Fibroblast of the aortic adventitia (primary cell): ENCODE measurements around the gene SH2D3A. TPM values are rescaled to one million over a fixed set of nuclear protein-coding genes. Genes with fewer than 3 reads are reported as not detected.

Source experiments
- DNase-seq: peaks from one replicate; pipeline ENCODE4 v3.0.0-alpha.2; 2010; ENCODE audit warnings: low read depth
- H3K4me3 ChIP-seq: 2 replicates; pipeline ENCODE4 v1.5.1; 2011; ENCODE audit warnings: low read depth, mild to moderate bottlenecking, control low read depth, low read length, moderate library complexity
- CTCF ChIP-seq: IDR thresholded peaks from 2 replicates; pipeline ENCODE4 v1.5.1; 2011; ENCODE audit warnings: mild to moderate bottlenecking, low read length, control low read depth, inconsistent platforms; ENCODE audit not compliant: insufficient read depth
- total RNA-seq: library from RNA; depleted of rRNA; stranded (reverse); fragments of >200 nt; gene quantifications from 2 replicates; pipeline ENCODE4 v1.2.3, GENCODE V29; 2012; ENCODE audit warnings: low replicate concordance

The SH2D3A gene
- total RNA-seq, 1 donor: not detected

DNA sequence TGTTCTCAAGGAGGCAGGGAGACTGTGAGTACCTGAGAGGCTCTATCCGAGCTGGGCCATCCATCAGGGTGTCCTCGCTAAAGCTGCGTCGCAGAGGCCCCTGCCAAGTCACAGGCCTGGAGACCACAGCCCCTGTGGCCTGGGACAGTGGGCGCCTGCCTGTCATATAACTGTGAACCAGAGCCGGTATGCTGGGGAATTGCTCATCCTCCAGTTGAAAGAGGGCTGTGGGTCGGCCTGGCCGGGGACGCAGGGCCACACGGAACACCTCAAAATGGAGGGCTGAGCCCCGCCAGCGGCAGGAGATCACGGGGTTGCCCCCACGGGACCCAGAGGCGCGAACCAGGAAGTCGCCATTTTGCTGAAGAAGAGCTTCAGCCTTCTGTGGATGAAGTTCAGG lies 6.6 kb downstream of the SH2D3A start:
- no peak for DNase-seq
- no peak for TF ChIP-seq CTCF
- no peak overlapping the region for H3K4me3 ChIP-seq

GRCh38 chr19:6754653-6755463 lies 12.4 kb downstream of the SH2D3A start:
- no peak overlapping the region for H3K4me3 ChIP-seq
- no peak for TF ChIP-seq CTCF
- no peak for DNase-seq

DNA sequence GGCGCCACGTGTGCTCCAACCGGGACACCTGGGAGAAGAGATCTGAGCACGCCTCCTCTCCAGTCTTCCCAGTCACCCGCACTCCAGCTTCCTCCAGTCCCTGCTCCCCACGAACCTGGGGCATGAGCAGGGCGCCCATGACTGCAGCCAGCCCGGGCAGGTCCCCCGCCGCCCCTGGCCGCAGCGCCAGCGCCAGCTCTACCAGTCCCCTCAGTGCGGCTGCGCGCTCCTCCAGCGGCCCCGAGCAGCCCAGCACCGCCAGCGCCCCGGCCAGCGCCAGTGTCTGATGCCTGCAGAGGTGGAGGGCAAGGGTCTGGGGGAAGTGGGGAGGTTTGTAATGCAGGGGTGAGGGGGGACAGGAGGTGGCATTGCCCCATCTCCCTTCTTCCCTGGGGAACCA lies 13.1 kb downstream of the SH2D3A start:
- no peak for TF ChIP-seq CTCF
- no peak overlapping the region for H3K4me3 ChIP-seq
- no peak for DNase-seq

DNA sequence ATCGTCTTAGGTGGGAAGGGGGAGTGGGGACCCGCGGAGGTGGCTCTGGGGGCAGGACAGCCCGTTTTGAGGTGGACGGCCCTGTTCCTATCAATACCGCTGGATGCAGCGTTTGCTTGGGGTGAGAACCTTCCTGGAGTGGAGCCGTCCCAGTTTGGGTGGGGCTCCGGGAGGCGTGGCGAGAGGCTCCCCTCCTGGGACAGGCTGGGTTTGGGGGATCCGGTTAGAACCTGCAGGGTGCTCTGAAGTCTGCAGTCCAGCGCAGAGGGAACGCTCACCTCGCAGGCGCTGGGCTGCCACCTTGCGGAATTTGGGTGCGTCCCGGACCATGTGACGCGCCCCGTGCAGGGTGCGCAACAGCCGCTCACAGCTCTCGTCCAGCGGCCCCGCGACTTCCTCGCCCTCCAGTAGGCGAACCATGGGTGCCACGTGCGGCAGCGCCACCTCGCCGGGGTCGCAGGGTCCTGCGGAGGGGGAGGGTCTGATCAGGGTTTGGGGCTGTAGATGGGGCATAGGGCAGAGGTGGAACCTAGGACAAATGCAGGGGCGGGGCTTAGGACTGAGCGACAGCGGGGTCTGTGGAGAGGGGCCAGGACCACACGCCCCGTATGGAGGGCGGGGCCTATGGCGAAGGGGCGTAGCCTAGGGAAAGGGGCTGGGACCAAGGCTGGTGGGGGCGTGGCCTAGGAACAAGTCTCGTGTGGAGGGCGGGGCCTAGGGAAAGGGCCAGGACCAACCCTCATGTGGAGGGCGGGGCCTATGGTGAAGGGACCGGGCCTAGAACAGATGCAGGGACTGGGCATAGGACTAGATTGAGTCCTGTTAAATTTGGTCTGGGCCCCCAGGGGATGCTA lies 13.8 kb downstream of the SH2D3A start:
- peak; percentile 45 for TF ChIP-seq CTCF
- DNase-seq: peak; percentile 54
- peak overlapping the region; percentile 55 for H3K4me3 ChIP-seq

- TF ChIP-seq CTCF: no peak
- peak overlapping the region; percentile 55 for H3K4me3 ChIP-seq
- DNase-seq: no peak
Observed at GRCh38 chr19:6752256-6753177, 14.7 kb downstream of the SH2D3A start.

DNA sequence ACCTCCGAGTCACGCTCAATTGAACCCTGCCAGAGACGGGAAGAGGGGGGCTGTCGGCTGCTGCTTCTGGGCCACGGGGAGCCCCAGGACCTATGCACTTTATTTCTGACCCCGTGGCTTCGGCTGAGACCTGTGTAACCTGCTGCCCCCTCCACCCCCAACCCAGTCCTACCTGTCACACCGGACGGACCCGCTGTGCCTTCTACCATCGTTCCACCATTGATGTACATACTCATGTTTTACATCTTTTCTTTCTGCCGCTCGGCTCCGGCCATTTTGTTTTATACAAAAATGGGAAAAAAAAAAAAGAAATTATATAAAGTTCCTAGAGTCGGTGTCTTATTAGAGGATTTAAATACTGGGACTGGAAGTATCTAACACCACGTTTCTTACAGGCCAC lies 16.0 kb downstream of the SH2D3A start:
- DNase-seq: no peak
- TF ChIP-seq CTCF: no peak
- no peak overlapping the region for H3K4me3 ChIP-seq
